ENCODE measurements around the gene PTH2. TPM values are rescaled to one million over a fixed set of nuclear protein-coding genes. Genes with fewer than 3 reads are reported as not detected.

Gene PTH2
- total and polyA plus RNA-seq, 2 of the 8 experiments (the other 6 are each of a cell fraction or from before 2014, with no cell fraction given): not detected

DNA sequence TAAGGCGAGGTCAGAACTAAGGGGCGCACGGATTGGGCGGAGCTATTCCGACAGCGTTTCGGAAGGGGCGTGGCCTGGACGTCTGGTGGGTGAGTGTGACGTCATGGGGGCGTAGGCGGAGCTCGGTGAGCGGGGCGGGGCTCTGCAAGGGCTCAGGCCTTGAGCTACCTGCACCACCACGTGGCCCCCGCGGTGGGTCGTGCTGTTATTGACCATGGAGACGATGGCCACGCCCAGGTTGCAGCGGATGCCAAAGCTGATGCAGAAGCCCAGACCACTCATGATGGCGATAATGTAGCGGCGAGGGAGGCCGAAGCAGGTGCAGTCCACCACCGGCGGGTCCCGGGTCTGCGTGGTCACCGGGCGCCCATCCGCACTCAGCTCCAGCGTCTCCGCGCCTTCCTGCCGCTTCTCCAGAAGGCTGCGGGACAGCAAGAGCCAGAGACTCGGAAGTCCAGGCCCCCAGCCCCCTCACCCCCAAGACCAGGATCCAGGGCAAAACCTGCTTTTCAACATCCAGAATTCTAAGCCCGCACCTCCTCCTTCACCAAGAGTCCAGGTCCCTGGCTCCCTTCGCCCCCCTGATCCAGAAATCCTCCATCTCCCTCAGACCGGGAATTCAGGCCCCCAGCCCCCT, 13.3 kb upstream of the PTH2 start (continued):
- TF ChIP-seq TAF1 (IDR thresholded peaks at IDR 0.05; ENCODE audit: low read depth, low read length) (0 out of 2 replicates have a peak, but pooled peaks have one; percentile 12), TCF12 (IDR thresholded peaks at IDR 0.05; ENCODE audit: low read depth, low read length) (no peak), ASH2L (IDR thresholded peaks at IDR 0.05; ENCODE audit: low read length) (peak; percentile 46), CTBP2 (IDR thresholded peaks at IDR 0.05; ENCODE audit: borderline replicate concordance, insufficient read depth, insufficient read length, low read length) (no peak), POU5F1 (IDR thresholded peaks at IDR 0.05; ENCODE audit: low read depth, low read length) (no peak), KDM4A (IDR thresholded peaks at IDR 0.05; ENCODE audit: low read depth, low read length, severe bottlenecking) (peak; percentile 47), PHF8 (conservative IDR thresholded peaks at IDR 0.05; ENCODE audit: low read depth, low read length) (no peak), RBBP5 (IDR thresholded peaks at IDR 0.05; ENCODE audit: borderline replicate concordance, low read depth, low read length) (no peak), POLR2AphosphoS5 (IDR thresholded peaks at IDR 0.05; ENCODE audit: low read depth, low read length) (no peak), MAFK (IDR thresholded peaks at IDR 0.05; ENCODE audit: low read depth, low read length) (no peak)
- TF ChIP-seq, protein P1, sequence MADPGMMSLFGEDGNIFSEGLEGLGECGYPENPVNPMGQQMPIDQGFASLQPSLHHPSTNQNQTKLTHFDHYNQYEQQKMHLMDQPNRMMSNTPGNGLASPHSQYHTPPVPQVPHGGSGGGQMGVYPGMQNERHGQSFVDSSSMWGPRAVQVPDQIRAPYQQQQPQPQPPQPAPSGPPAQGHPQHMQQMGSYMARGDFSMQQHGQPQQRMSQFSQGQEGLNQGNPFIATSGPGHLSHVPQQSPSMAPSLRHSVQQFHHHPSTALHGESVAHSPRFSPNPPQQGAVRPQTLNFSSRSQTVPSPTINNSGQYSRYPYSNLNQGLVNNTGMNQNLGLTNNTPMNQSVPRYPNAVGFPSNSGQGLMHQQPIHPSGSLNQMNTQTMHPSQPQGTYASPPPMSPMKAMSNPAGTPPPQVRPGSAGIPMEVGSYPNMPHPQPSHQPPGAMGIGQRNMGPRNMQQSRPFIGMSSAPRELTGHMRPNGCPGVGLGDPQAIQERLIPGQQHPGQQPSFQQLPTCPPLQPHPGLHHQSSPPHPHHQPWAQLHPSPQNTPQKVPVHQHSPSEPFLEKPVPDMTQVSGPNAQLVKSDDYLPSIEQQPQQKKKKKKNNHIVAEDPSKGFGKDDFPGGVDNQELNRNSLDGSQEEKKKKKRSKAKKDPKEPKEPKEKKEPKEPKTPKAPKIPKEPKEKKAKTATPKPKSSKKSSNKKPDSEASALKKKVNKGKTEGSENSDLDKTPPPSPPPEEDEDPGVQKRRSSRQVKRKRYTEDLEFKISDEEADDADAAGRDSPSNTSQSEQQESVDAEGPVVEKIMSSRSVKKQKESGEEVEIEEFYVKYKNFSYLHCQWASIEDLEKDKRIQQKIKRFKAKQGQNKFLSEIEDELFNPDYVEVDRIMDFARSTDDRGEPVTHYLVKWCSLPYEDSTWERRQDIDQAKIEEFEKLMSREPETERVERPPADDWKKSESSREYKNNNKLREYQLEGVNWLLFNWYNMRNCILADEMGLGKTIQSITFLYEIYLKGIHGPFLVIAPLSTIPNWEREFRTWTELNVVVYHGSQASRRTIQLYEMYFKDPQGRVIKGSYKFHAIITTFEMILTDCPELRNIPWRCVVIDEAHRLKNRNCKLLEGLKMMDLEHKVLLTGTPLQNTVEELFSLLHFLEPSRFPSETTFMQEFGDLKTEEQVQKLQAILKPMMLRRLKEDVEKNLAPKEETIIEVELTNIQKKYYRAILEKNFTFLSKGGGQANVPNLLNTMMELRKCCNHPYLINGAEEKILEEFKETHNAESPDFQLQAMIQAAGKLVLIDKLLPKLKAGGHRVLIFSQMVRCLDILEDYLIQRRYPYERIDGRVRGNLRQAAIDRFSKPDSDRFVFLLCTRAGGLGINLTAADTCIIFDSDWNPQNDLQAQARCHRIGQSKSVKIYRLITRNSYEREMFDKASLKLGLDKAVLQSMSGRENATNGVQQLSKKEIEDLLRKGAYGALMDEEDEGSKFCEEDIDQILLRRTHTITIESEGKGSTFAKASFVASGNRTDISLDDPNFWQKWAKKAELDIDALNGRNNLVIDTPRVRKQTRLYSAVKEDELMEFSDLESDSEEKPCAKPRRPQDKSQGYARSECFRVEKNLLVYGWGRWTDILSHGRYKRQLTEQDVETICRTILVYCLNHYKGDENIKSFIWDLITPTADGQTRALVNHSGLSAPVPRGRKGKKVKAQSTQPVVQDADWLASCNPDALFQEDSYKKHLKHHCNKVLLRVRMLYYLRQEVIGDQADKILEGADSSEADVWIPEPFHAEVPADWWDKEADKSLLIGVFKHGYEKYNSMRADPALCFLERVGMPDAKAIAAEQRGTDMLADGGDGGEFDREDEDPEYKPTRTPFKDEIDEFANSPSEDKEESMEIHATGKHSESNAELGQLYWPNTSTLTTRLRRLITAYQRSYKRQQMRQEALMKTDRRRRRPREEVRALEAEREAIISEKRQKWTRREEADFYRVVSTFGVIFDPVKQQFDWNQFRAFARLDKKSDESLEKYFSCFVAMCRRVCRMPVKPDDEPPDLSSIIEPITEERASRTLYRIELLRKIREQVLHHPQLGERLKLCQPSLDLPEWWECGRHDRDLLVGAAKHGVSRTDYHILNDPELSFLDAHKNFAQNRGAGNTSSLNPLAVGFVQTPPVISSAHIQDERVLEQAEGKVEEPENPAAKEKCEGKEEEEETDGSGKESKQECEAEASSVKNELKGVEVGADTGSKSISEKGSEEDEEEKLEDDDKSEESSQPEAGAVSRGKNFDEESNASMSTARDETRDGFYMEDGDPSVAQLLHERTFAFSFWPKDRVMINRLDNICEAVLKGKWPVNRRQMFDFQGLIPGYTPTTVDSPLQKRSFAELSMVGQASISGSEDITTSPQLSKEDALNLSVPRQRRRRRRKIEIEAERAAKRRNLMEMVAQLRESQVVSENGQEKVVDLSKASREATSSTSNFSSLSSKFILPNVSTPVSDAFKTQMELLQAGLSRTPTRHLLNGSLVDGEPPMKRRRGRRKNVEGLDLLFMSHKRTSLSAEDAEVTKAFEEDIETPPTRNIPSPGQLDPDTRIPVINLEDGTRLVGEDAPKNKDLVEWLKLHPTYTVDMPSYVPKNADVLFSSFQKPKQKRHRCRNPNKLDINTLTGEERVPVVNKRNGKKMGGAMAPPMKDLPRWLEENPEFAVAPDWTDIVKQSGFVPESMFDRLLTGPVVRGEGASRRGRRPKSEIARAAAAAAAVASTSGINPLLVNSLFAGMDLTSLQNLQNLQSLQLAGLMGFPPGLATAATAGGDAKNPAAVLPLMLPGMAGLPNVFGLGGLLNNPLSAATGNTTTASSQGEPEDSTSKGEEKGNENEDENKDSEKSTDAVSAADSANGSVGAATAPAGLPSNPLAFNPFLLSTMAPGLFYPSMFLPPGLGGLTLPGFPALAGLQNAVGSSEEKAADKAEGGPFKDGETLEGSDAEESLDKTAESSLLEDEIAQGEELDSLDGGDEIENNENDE (IDR thresholded peaks at IDR 0.05; ENCODE audit: insufficient replicate concordance, low read length): no peak
